ENCODE measurements around the gene ABCD4.
"Not testable (repeated sequence)": the region's sequence is repeated elsewhere in the genome, so short reads cannot be mapped to it uniquely, and the experiment has no call there.

Gene ABCD4

DNA sequence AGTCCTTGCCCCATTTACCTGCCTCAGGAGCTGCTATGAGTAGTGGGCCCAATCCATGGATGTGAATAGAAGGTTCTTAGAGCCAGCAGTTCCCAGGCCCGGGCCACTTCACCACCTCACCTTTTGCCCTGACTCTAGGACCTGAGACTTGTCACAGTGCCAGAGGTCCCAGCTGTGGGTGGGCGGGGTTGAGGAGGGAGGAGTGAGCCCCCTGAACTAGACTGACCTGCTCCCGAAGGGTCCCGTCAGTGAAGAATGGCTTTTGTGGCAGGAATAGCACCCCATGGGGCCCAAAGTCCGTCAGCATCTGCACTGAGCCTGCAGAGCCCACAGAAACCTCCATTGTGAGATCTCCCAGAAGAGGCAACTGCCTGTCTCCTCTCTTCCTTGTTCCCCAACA, 12.9 kb downstream of the ABCD4 start:
- no peak overlapping the region for H3K4me3 ChIP-seq (ENCODE audit: insufficient read length, low read depth)
- peaks cover 89% of the 10 kb centered on the region for H3K36me3 ChIP-seq (ENCODE audit: insufficient read depth, insufficient read length, low read length)
- H3K27me3 ChIP-seq (ENCODE audit: insufficient read depth, insufficient read length), result no peaks in the 10 kb centered on the region
- H3K4me1 ChIP-seq (ENCODE audit: insufficient read depth, insufficient read length), result peaks cover 6% of the 10 kb centered on the region
- DNase-seq (ENCODE audit: low read depth, low spot score), result no peak
- TF ChIP-seq YY1 (IDR thresholded peaks at IDR 0.05; ENCODE audit: insufficient read depth, insufficient read length), result no peak
- TF ChIP-seq SUZ12 (IDR thresholded peaks at IDR 0.05; ENCODE audit: extremely low read depth, insufficient read depth, insufficient read length), result no peak
- TF ChIP-seq ZNF274 (IDR thresholded peaks at IDR 0.05; ENCODE audit: low read depth, low read length), result no peak
- no peak overlapping the region for H3K9ac ChIP-seq (ENCODE audit: insufficient read length, low read depth)
- no peaks in the 10 kb centered on the region for H3K9me3 ChIP-seq (ENCODE audit: insufficient read depth, low read length)

DNA sequence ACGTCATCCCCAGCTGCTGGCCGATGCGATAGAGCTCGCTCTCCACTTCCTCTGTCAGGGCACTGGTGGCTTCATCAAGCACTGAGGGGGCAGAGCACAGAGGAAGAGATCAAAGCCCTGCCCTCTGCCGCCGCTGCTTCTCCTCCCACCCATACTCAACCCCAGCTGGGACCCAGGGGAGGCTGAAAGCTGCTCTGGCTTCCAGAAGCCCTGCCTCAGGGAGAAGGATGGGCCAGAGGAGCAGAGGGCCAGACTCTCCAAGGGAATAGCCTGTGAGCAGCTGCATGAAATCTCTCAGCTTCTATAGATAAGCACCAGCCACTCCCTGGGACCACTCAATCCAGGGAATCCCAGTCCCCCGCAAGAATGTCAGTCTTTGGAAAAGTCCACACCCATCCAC, 16.0 kb downstream of the ABCD4 start:
- H3K4me1 ChIP-seq (ENCODE audit: insufficient read depth, insufficient read length), result peaks cover 2% of the 10 kb centered on the region
- peaks cover 78% of the 10 kb centered on the region for H3K36me3 ChIP-seq (ENCODE audit: insufficient read depth, insufficient read length, low read length)

DNA sequence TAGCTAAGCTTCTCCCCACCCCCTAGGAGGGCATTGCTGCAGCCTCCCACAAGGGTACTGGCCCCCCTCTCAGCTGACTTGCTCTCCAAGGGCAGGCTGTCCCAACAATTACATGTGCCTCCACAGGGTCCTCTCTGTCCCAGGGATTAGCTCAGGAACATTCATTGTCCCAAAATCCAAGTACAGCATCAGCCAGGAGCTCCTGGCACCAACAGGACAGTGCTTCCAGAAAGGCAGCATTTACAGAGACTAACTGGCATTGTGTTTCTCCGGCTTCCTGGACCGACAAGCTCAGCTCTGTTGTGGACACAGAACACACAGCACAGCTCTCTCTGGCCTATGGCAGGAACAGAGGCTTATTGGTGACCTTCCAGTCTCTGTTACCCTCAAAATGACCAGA, 21.7 kb downstream of the ABCD4 start:
- Histone ChIP-seq H3K27me3 (ENCODE audit: insufficient read depth, insufficient read length) (no peaks in the 10 kb centered on the region), H3K4me1 (ENCODE audit: insufficient read depth, insufficient read length) (no peaks in the 10 kb centered on the region), H3K9me3 (ENCODE audit: insufficient read depth, low read length) (no peaks in the 10 kb centered on the region), H3K9ac (ENCODE audit: insufficient read length, low read depth) (no peak overlapping the region), H3K4me3 (ENCODE audit: insufficient read length, low read depth) (no peak overlapping the region), H3K36me3 (ENCODE audit: insufficient read depth, insufficient read length, low read length) (peaks cover 25% of the 10 kb centered on the region)
- TF ChIP-seq SUZ12 (IDR thresholded peaks at IDR 0.05; ENCODE audit: extremely low read depth, insufficient read depth, insufficient read length) (no peak), YY1 (IDR thresholded peaks at IDR 0.05; ENCODE audit: insufficient read depth, insufficient read length) (no peak), ZNF274 (IDR thresholded peaks at IDR 0.05; ENCODE audit: low read depth, low read length) (no peak)
- no peak for DNase-seq (ENCODE audit: low read depth, low spot score)

More for the DNA sequence above, 16.0 kb downstream of the ABCD4 start:
- Histone ChIP-seq H3K9me3 (ENCODE audit: insufficient read depth, low read length) (no peaks in the 10 kb centered on the region), H3K9ac (ENCODE audit: insufficient read length, low read depth) (no peak overlapping the region), H3K27me3 (ENCODE audit: insufficient read depth, insufficient read length) (no peaks in the 10 kb centered on the region), H3K4me3 (ENCODE audit: insufficient read length, low read depth) (no peak overlapping the region)
- TF ChIP-seq YY1 (IDR thresholded peaks at IDR 0.05; ENCODE audit: insufficient read depth, insufficient read length) (no peak), SUZ12 (IDR thresholded peaks at IDR 0.05; ENCODE audit: extremely low read depth, insufficient read depth, insufficient read length) (no peak), ZNF274 (IDR thresholded peaks at IDR 0.05; ENCODE audit: low read depth, low read length) (no peak)
- no peak for DNase-seq (ENCODE audit: low read depth, low spot score)

DNA sequence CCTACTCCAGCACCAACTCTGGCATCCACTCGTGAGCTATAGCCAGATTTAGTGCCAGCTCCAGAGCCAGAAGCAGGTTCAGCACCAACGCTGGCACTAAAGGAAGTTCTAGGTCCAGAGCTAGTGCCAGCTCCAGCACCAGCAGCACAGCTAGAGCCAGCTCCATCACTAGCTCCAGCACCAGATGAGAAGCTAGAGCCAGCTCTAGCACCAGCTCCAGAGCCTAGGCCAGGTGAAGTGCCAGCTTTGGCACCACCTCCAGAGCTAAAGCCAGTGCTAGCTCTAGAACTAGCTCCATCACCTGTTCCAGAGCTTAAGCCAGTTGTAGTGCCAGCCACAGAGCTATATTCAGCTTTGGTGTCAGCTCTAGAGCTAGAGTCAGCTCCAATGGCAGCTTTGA, 24.7 kb downstream of the ABCD4 start:
- no peaks in the 10 kb centered on the region for H3K27me3 ChIP-seq (ENCODE audit: insufficient read depth, insufficient read length)
- no peak for DNase-seq (ENCODE audit: low read depth, low spot score)

DNA sequence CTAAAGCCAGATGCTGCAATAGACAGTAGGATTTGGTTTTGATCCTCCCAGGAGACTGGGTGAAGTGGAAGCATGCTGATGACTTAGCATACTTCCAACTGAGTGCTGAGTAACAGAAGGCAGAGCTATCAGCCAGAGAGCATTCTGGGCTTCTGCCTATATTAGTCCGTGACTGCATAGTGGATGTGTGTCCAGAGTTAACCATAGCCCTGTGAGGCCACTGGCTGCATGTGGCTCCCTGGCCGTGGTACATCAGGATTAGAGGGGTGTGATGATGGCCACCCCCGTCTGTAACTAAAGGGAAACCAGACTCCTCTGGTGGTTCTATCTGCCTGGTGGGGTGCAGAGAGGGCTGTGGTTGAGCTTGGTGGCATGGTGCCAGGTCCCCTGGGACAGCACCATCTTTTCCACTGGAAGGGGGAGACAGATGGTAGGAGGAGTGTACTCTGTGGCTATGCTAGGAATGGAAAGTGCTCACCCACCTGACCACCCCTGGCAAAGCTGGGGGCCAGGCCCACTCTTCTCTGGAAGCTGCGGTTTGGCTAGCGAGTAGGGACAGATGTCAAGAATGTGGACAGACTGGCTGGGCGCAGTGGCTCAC, 27.4 kb downstream of the ABCD4 start:
- H3K9ac ChIP-seq (ENCODE audit: insufficient read length, low read depth), result no peak overlapping the region
- no peak for DNase-seq (ENCODE audit: low read depth, low spot score)
- no peak for TF ChIP-seq SUZ12 (IDR thresholded peaks at IDR 0.05; ENCODE audit: extremely low read depth, insufficient read depth, insufficient read length)
- TF ChIP-seq ZNF274 (IDR thresholded peaks at IDR 0.05; ENCODE audit: low read depth, low read length), result no peak
- TF ChIP-seq YY1 (IDR thresholded peaks at IDR 0.05; ENCODE audit: insufficient read depth, insufficient read length), result no peak
- no peaks in the 10 kb centered on the region for H3K27me3 ChIP-seq (ENCODE audit: insufficient read depth, insufficient read length)
- no peaks in the 10 kb centered on the region for H3K36me3 ChIP-seq (ENCODE audit: insufficient read depth, insufficient read length, low read length)
- no peaks in the 10 kb centered on the region for H3K9me3 ChIP-seq (ENCODE audit: insufficient read depth, low read length)
- no peak overlapping the region for H3K4me3 ChIP-seq (ENCODE audit: insufficient read length, low read depth)
- H3K4me1 ChIP-seq (ENCODE audit: insufficient read depth, insufficient read length), result peaks cover 3% of the 10 kb centered on the region

More for the DNA sequence above, 24.7 kb downstream of the ABCD4 start:
- Histone ChIP-seq H3K4me1 (ENCODE audit: insufficient read depth, insufficient read length) (peaks cover 3% of the 10 kb centered on the region), H3K9me3 (ENCODE audit: insufficient read depth, low read length) (no peaks in the 10 kb centered on the region), H3K36me3 (ENCODE audit: insufficient read depth, insufficient read length, low read length) (peaks cover 3% of the 10 kb centered on the region), H3K9ac (ENCODE audit: insufficient read length, low read depth) (no peak overlapping the region), H3K4me3 (ENCODE audit: insufficient read length, low read depth) (no peak overlapping the region)
- no peak for TF ChIP-seq ZNF274 (IDR thresholded peaks at IDR 0.05; ENCODE audit: low read depth, low read length)
- TF ChIP-seq YY1 (IDR thresholded peaks at IDR 0.05; ENCODE audit: insufficient read depth, insufficient read length), result no peak
- TF ChIP-seq SUZ12 (IDR thresholded peaks at IDR 0.05; ENCODE audit: extremely low read depth, insufficient read depth, insufficient read length), result no peak

DNA sequence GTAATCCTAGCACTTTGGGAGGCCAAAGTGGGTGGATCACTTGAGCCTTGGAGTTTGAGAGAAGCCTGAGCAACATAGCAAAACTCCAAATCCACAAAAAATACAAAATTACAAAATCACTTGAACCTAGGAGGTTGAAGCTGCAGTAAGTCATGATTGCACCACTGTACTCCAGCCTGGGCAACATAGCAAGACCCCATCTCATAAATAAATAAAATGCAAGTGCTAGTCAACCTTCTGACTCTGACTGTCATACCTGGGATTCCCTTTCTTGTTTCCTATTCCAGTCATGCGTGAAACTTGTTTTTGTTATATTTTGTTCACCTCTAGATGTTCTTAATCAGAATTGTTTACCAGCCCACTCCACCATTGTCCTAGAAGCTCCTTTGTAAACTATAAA, 31.4 kb downstream of the ABCD4 start:
- TF ChIP-seq SUZ12 (IDR thresholded peaks at IDR 0.05; ENCODE audit: extremely low read depth, insufficient read depth, insufficient read length) (no peak), ZNF274 (IDR thresholded peaks at IDR 0.05; ENCODE audit: low read depth, low read length) (no peak), YY1 (IDR thresholded peaks at IDR 0.05; ENCODE audit: insufficient read depth, insufficient read length) (no peak)
- H3K9ac ChIP-seq (ENCODE audit: insufficient read length, low read depth), result no peak overlapping the region
- peaks cover 3% of the 10 kb centered on the region for H3K4me1 ChIP-seq (ENCODE audit: insufficient read depth, insufficient read length)
- DNase-seq (ENCODE audit: low read depth, low spot score), result no peak
- no peaks in the 10 kb centered on the region for H3K36me3 ChIP-seq (ENCODE audit: insufficient read depth, insufficient read length, low read length)
- no peaks in the 10 kb centered on the region for H3K27me3 ChIP-seq (ENCODE audit: insufficient read depth, insufficient read length)
- no peak overlapping the region for H3K4me3 ChIP-seq (ENCODE audit: insufficient read length, low read depth)
- H3K9me3 ChIP-seq (ENCODE audit: insufficient read depth, low read length), result no peaks in the 10 kb centered on the region

DNA sequence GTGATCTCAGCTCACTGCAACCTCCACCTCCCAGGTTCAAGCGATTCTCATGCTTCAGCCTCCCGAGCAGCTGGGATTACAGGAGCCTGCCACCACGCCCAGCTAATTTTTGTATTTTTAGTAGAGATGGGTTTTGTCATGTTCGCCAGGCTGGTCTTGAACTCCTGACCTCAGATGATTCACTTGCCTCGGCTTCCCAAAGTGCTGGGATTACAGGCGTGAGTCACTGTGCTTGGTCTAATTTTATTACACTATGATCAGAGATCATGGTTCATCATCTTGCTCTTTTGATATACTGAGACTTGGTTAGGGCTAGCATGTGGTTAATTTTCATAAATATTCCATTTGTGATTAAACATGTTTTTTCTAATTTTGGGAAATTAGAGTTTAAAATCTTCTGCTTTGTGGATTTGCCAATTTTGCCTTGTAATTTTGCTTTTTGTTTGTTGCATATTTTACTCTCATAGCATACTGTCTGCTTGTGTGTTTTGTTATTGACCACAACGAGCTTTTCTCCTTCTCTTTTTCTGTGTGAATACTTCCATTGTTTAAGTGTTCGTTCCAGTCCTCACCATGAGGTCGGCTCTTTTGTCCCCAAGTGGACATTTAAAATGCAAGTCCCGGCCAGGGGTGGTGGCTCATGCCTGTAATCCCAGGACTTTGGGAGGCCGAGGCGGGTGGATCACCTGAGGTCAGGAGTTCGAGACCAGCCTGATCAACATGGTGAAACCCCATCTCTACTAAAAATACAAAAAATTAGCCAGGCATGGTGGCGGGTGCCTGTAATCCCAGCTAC, 32.2 kb downstream of the ABCD4 start:
- H3K36me3 ChIP-seq (ENCODE audit: insufficient read depth, insufficient read length, low read length); H3K9ac ChIP-seq (ENCODE audit: insufficient read length, low read depth); H3K4me1 ChIP-seq (ENCODE audit: insufficient read depth, insufficient read length); DNase-seq (ENCODE audit: low read depth, low spot score); H3K4me3 ChIP-seq (ENCODE audit: insufficient read length, low read depth); H3K27me3 ChIP-seq (ENCODE audit: insufficient read depth, insufficient read length); H3K9me3 ChIP-seq (ENCODE audit: insufficient read depth, low read length): not testable (repeated sequence)

Measured in NT2/D1 (cell line).